H1 (cell line): ENCODE measurements around the gene PIK3R3. TPM values are rescaled to one million over a fixed set of nuclear protein-coding genes. Genes with fewer than 3 reads are reported as not detected.

Source experiments
- CEBPB ChIP-seq: IDR thresholded peaks from 2 replicates; pipeline ENCODE4 v1.6.1; 2012; ENCODE audit warnings: low read depth, low read length
- CTCF ChIP-seq, 3 experiments: IDR thresholded peaks; 1 replicate in 2 of 3; 2 replicates in 1 of 3; pipeline versions ENCODE4 v1.5.1 to v1.6.1; 2011; ENCODE audit warnings: low read length in 3 of 3, mild to moderate bottlenecking in 3 of 3, inconsistent platforms in 2 of 3, low read depth in 1 of 3, moderate library complexity in 1 of 3; ENCODE audit not compliant: insufficient read depth in 1 of 3; ENCODE audit errors: control extremely low read depth in 1 of 3
- EP300 ChIP-seq, 2 experiments: IDR thresholded peaks; 1 replicate in 1 of 2; 2 replicates in 1 of 2; pipeline ENCODE4 v1.6.1; 2011 to 2012; ENCODE audit warnings: low read depth in 2 of 2, low read length in 2 of 2, mild to moderate bottlenecking in 2 of 2, borderline replicate concordance in 1 of 2, inconsistent platforms in 1 of 2, moderate library complexity in 1 of 2
- FOSL1 ChIP-seq: IDR thresholded peaks from 2 replicates; pipeline ENCODE4 v1.6.1; 2011; ENCODE audit warnings: mild to moderate bottlenecking, low read depth, low read length, moderate library complexity; ENCODE audit not compliant: insufficient read depth
- RFX5 ChIP-seq: IDR thresholded peaks from 2 replicates; pipeline ENCODE4 v1.6.1; 2011; ENCODE audit warnings: low read depth, low read length, improper control_type of control experiment, borderline replicate concordance
- polyA plus RNA-seq, 7 experiments: library from polyadenylated mRNA; depleted of rRNA in 3 of 7; stranded (reverse) in 5 of 7; unstranded in 2 of 7; fragments of >200 nt in 5 of 7; fragments of 200-250 nt in 2 of 7; gene quantifications; 1 replicate in 5 of 7; 2 replicates in 1 of 7; 4 replicates in 1 of 7; pipeline versions ENCODE4 v1.2.1 to v1.2.3, GENCODE V29; 2011 to 2013; ENCODE audit warnings: missing spikeins in 2 of 7, mixed read lengths in 2 of 7
- total RNA-seq: library from RNA; stranded (reverse); fragmentation: NEBNext Ultra II Directional; extraction: Animal tissue kit (Norgen Biotek cat#: 25700); gene quantifications from 2 replicates; pipeline ENCODE4 v1.2.1, GENCODE V29; 2021
- TF ChIP-seq, protein P1 (sequence below): IDR thresholded peaks from 2 replicates; pipeline ENCODE4 v1.6.1; 2012; ENCODE audit warnings: inconsistent platforms

The PIK3R3 gene
- total and polyA plus RNA-seq, 2 of the 8 experiments (the other 6 are each of a cell fraction or from before 2014, with no cell fraction given): 5.3 to 13.6 TPM

DNA sequence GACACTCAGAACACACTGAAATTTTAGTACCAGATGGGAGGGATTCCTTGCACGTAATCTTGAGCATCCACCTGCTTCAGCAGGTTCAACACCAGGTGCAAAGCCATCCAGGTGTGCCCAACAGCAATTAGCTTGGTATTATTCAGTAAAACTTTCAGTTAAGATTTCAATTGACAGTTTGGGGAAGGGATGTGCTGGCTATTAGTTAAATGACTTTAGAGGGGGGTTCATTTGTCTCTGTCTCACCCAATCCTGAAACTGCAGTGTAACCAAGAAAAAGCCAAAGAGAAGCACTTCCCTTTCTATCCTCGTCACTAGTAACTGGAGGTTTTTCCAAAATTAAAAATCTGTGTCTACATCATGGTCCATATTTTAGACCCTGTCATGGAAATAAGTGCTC, 90.9 kb downstream of the PIK3R3 start (continued):
- TF ChIP-seq CTCF (IDR thresholded peaks at IDR 0.05; ENCODE audit: control extremely low read depth in 1 of 3, insufficient read depth in 1 of 3, low read depth in 1 of 3, low read length in 3 of 3) (no peak), RFX5 (no peak), FOSL1 (no peak), CEBPB (no peak), EP300 (IDR thresholded peaks at IDR 0.05; ENCODE audit: borderline replicate concordance in 1 of 2, low read depth in 2 of 2, low read length in 2 of 2) (no peak)
- TF ChIP-seq, protein P1, sequence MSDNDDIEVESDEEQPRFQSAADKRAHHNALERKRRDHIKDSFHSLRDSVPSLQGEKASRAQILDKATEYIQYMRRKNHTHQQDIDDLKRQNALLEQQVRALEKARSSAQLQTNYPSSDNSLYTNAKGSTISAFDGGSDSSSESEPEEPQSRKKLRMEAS: no peak
